DND-41 (cell line): Measurements from ENCODE around the gene AUH.

Experiments used
- ATAC-seq: fragments of 200-7000 bp; cut with Tn5 transposase; 3 replicates; pipeline ENCODE4 v1.9.1; 2021; ENCODE audit warnings: low read depth; ENCODE audit not compliant: insufficient read depth
- DNase-seq: peaks from one replicate; pipeline ENCODE4 v3.0.0-alpha.2; 2020
- H2AFZ ChIP-seq: 2 replicates; pipeline ENCODE4 v1.6.0; 2012; ENCODE audit warnings: low read depth, low read length
- H3K27ac ChIP-seq: 2 replicates; pipeline ENCODE4 v1.5.1; 2012; ENCODE audit warnings: low read length, inconsistent platforms
- H3K27me3 ChIP-seq: fragments of 200-600 bp; sonication (generic); 2 replicates; pipeline ENCODE4 v1.6.0; 2012; ENCODE audit warnings: low read length, mild to moderate bottlenecking, inconsistent platforms; ENCODE audit not compliant: insufficient read depth, poor library complexity
- H3K36me3 ChIP-seq: 2 replicates; pipeline ENCODE4 v1.5.1; 2012; ENCODE audit warnings: low read length, inconsistent platforms; ENCODE audit not compliant: insufficient read depth
- H3K4me1 ChIP-seq: 2 replicates; pipeline ENCODE4 v1.5.1; 2012; ENCODE audit warnings: mild to moderate bottlenecking, low read length; ENCODE audit not compliant: insufficient read depth
- H3K4me2 ChIP-seq: 2 replicates; pipeline ENCODE4 v1.6.0; 2012; ENCODE audit warnings: mild to moderate bottlenecking, moderate library complexity, low read length, inconsistent platforms; ENCODE audit not compliant: insufficient read depth
- H3K4me3 ChIP-seq, 2 experiments: fragments of 200-600 bp in 1 of 2; shearing (Covaris generic) in 1 of 2; 2 replicates each; pipeline ENCODE4 v1.5.1; 2012 to 2016; ENCODE audit warnings: inconsistent platforms in 2 of 2, low read length in 2 of 2, mild to moderate bottlenecking in 2 of 2, low read depth in 1 of 2, moderate library complexity in 1 of 2
- H3K79me2 ChIP-seq: 2 replicates; pipeline ENCODE4 v1.6.0; 2012; ENCODE audit warnings: low read length, inconsistent platforms; ENCODE audit not compliant: insufficient read depth
- H3K9ac ChIP-seq: 2 replicates; pipeline ENCODE4 v1.6.0; 2012; ENCODE audit warnings: low read depth, mild to moderate bottlenecking, inconsistent platforms, low read length, moderate library complexity
- H3K9me3 ChIP-seq: 2 replicates; pipeline ENCODE4 v1.5.1; 2012; ENCODE audit warnings: low read length, moderate library complexity, mild to moderate bottlenecking, inconsistent platforms; ENCODE audit not compliant: insufficient read depth, severe bottlenecking
- H4K20me1 ChIP-seq: 2 replicates; pipeline ENCODE4 v1.6.0; 2012; ENCODE audit warnings: low read length; ENCODE audit not compliant: insufficient read depth
- CTCF ChIP-seq: IDR thresholded peaks from 2 replicates; pipeline ENCODE4 v1.5.1; 2012; ENCODE audit warnings: borderline replicate concordance, low read length, moderate library complexity, mild to moderate bottlenecking; ENCODE audit not compliant: poor library complexity, severe bottlenecking; ENCODE audit errors: extremely low read depth
- EZH2 ChIP-seq: IDR thresholded peaks from 3 replicates; pipeline ENCODE4 v1.6.1; 2012; ENCODE audit warnings: borderline replicate concordance, low read depth, mild to moderate bottlenecking, moderate library complexity, low read length, inconsistent platforms; ENCODE audit not compliant: severe bottlenecking

AUH gene

GRCh38 chr9:91336786-91337185, 24.9 kb downstream of the AUH start:
- Histone ChIP-seq H2AFZ (no peak overlapping the region), H3K79me2 (no peaks in the 10 kb centered on the region), H3K4me2 (no peak overlapping the region), H3K9me3 (no peaks in the 10 kb centered on the region), H3K4me3 (no peak overlapping the region), H3K36me3 (peaks cover 18% of the 10 kb centered on the region), H4K20me1 (no peaks in the 10 kb centered on the region), H3K27me3 (no peaks in the 10 kb centered on the region), H3K4me1 (no peaks in the 10 kb centered on the region), H3K27ac (no peak overlapping the region), H3K9ac (no peak overlapping the region)
- no peak for DNase-seq
- ATAC-seq: no peak
- TF ChIP-seq CTCF (no peak), EZH2 (no peak)

GRCh38 chr9:91334053-91334452, 27.7 kb downstream of the AUH start:
- TF ChIP-seq EZH2 (no peak), CTCF (no peak)
- H3K4me3 ChIP-seq: no peak overlapping the region
- DNase-seq (no peak), ATAC-seq (no peak)
- H3K27me3 ChIP-seq: no peaks in the 10 kb centered on the region
- no peak overlapping the region for H3K9ac ChIP-seq
- H4K20me1 ChIP-seq: no peaks in the 10 kb centered on the region
- H3K4me1 ChIP-seq: no peaks in the 10 kb centered on the region
- no peaks in the 10 kb centered on the region for H3K79me2 ChIP-seq
- H3K4me2 ChIP-seq: no peak overlapping the region
- no peaks in the 10 kb centered on the region for H3K9me3 ChIP-seq
- no peak overlapping the region for H3K27ac ChIP-seq
- H2AFZ ChIP-seq: no peak overlapping the region
- peaks cover 5% of the 10 kb centered on the region; the same call in 1 of the 2 replicates for H3K36me3 ChIP-seq

GRCh38 chr9:91333551-91333950, 28.2 kb downstream of the AUH start:
- DNase-seq (no peak), ATAC-seq (no peak)
- Histone ChIP-seq H3K27me3 (no peaks in the 10 kb centered on the region), H2AFZ (no peak overlapping the region), H3K9ac (no peak overlapping the region), H3K4me1 (no peaks in the 10 kb centered on the region), H4K20me1 (no peaks in the 10 kb centered on the region), H3K9me3 (peaks cover under 1% of the 10 kb centered on the region), H3K4me2 (no peak overlapping the region), H3K36me3 (peaks cover 5% of the 10 kb centered on the region; the same call in 1 of the 2 replicates), H3K79me2 (no peaks in the 10 kb centered on the region), H3K27ac (no peak overlapping the region), H3K4me3 (no peak overlapping the region)
- TF ChIP-seq EZH2 (no peak), CTCF (no peak)
